GM18517 (cell line): ENCODE data around the gene OMD.

Source experiments
- ATAC-seq: cut with Tn5 transposase; IDR thresholded peaks from one replicate; pipeline ENCODE4 v1.9.1; 2021; ENCODE audit warnings: mild to moderate bottlenecking, moderate library complexity; ENCODE audit not compliant: unreplicated experiment

OMD gene

GRCh38 chr9:92373167-92373566 lies 51.1 kb downstream of the OMD start:
- ATAC-seq = no peak

DNA sequence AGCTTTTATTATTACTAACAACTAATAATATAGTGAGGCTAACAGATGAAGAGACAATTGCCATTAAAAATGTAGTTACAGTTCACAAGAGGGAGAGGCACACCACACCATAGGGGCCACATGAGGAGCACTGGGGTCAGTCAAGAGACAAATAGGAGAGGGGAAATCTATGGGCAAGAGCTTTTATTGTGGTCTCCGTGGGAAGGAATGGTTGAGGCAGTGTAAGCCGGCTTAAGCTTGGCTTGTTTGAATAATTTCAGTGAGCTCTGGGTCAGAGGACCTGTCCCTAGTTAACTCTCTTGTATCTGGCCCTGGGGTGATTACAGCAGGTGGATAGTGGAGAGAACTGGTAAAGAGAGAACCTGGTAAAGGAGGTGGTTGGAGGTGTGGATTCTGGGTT lies 55.2 kb downstream of the OMD start:
- ATAC-seq = no peak
